SK-N-SH treated with all-trans-retinoic acid at 6 μM for 48 hours (cell line): Measurements from ENCODE around the gene BCL2L13.

Experiments used
- BACH2 ChIP-seq: fragments of 250-450 bp; sonication (Bioruptor Pico); IDR thresholded peaks from 2 replicates; pipeline ENCODE4 v1.9.0; 2021; ENCODE audit warnings: mild to moderate bottlenecking, borderline replicate concordance
- CSDC2 ChIP-seq: fragments of 250-450 bp; sonication (Bioruptor Pico); IDR thresholded peaks from 2 replicates; pipeline ENCODE4 v1.5.0; 2020; ENCODE audit warnings: mild to moderate bottlenecking, moderate library complexity
- ESRRG ChIP-seq: fragments of 250-450 bp; sonication (Bioruptor Pico); IDR thresholded peaks from 2 replicates; pipeline ENCODE4 v1.6.1; 2021; ENCODE audit warnings: mild to moderate bottlenecking
- OSR1 ChIP-seq: fragments of 250-450 bp; sonication (Bioruptor Pico); IDR thresholded peaks from 2 replicates; pipeline ENCODE4 v1.8.0; 2022; ENCODE audit warnings: moderate library complexity, mild to moderate bottlenecking, inconsistent platforms
- PATZ1 ChIP-seq: fragments of 250-450 bp; sonication (Bioruptor Pico); IDR thresholded peaks from 2 replicates; pipeline ENCODE4 v1.8.0; 2020; ENCODE audit warnings: mild to moderate bottlenecking, moderate library complexity, borderline replicate concordance
- POU6F1 ChIP-seq: fragments of 250-450 bp; sonication (Bioruptor Pico); IDR thresholded peaks from 2 replicates; pipeline ENCODE4 v1.8.0; 2021; ENCODE audit warnings: low read depth, mild to moderate bottlenecking, moderate library complexity, borderline replicate concordance
- SNAI2 ChIP-seq: fragments of 250-450 bp; sonication (Bioruptor Pico); IDR thresholded peaks from 2 replicates; pipeline ENCODE4 v1.5.0; 2020; ENCODE audit warnings: mild to moderate bottlenecking, moderate library complexity
- TOX ChIP-seq: fragments of 250-450 bp; sonication (Bioruptor Pico); IDR thresholded peaks from 2 replicates; pipeline ENCODE4 v1.8.0; 2021; ENCODE audit warnings: mild to moderate bottlenecking, moderate library complexity, borderline replicate concordance
- ZC3H10 ChIP-seq: fragments of 250-450 bp; sonication (Bioruptor Pico); IDR thresholded peaks from 2 replicates; pipeline ENCODE4 v1.5.1; 2021; ENCODE audit warnings: mild to moderate bottlenecking, moderate library complexity
- ZFP3 ChIP-seq: fragments of 250-450 bp; sonication (Bioruptor Pico); IDR thresholded peaks from 2 replicates; pipeline ENCODE4 v1.5.0; 2020; ENCODE audit warnings: mild to moderate bottlenecking, moderate library complexity
- ZFP30 ChIP-seq: fragments of 450-650 bp; formaldehyde crosslinking; IDR thresholded peaks from 2 replicates; pipeline ENCODE4 v1.5.0; 2022; ENCODE audit warnings: mild to moderate bottlenecking, moderate library complexity
- ZNF565 ChIP-seq: fragments of 450-650 bp; formaldehyde crosslinking; conservative IDR thresholded peaks from 2 replicates; pipeline ENCODE4 v1.5.0; 2020; ENCODE audit warnings: low read depth, mild to moderate bottlenecking, moderate library complexity
- ZNF70 ChIP-seq: fragments of 450-650 bp; formaldehyde crosslinking; IDR thresholded peaks from 2 replicates; pipeline ENCODE4 v1.5.0; 2020; ENCODE audit warnings: mild to moderate bottlenecking, moderate library complexity
- TF ChIP-seq, protein P1 (sequence below): fragments of 250-450 bp; sonication (Bioruptor Pico); IDR thresholded peaks from 2 replicates; pipeline ENCODE4 v1.5.1; 2020; ENCODE audit warnings: low read depth, mild to moderate bottlenecking, moderate library complexity

- TF ChIP-seq PATZ1, result no peak
- no peak for TF ChIP-seq BACH2
- TF ChIP-seq ZFP30 (CRISPR knock-in tag), result no peak
- TF ChIP-seq CSDC2 (CRISPR knock-in tag), result no peak
- no peak for TF ChIP-seq SNAI2 (CRISPR knock-in tag)
- TF ChIP-seq OSR1 (CRISPR knock-in tag), result no peak
- TF ChIP-seq, protein P1, sequence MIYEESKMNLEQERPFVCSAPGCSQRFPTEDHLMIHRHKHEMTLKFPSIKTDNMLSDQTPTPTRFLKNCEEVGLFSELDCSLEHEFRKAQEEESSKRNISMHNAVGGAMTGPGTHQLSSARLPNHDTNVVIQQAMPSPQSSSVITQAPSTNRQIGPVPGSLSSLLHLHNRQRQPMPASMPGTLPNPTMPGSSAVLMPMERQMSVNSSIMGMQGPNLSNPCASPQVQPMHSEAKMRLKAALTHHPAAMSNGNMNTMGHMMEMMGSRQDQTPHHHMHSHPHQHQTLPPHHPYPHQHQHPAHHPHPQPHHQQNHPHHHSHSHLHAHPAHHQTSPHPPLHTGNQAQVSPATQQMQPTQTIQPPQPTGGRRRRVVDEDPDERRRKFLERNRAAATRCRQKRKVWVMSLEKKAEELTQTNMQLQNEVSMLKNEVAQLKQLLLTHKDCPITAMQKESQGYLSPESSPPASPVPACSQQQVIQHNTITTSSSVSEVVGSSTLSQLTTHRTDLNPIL (CRISPR knock-in tag), result no peak
- TF ChIP-seq TOX (CRISPR knock-in tag), result no peak
- TF ChIP-seq POU6F1 (CRISPR knock-in tag), result no peak
- no peak for TF ChIP-seq ESRRG (CRISPR knock-in tag)
- no peak for TF ChIP-seq ZC3H10
- TF ChIP-seq ZFP3 (CRISPR knock-in tag), result no peak
- TF ChIP-seq ZNF565 (CRISPR knock-in tag), result no peak
- TF ChIP-seq ZNF70 (CRISPR knock-in tag), result no peak
Observed at GRCh38 chr22:17698948-17699347, 60.4 kb downstream of the BCL2L13 start.
